Aortic smooth muscle cell (primary cell): Measurements from ENCODE around the gene IL17A. TPM values are rescaled to one million over a fixed set of nuclear protein-coding genes. Genes with fewer than 3 reads are reported as not detected.

ENCODE experiments used
- total RNA-seq: library from RNA; depleted of rRNA; stranded (reverse); fragments of >200 nt; gene quantifications from 2 replicates; pipeline ENCODE4 v1.2.3, GENCODE V29; 2014

Gene IL17A
- not detected in 2 replicates for total RNA-seq

DNA sequence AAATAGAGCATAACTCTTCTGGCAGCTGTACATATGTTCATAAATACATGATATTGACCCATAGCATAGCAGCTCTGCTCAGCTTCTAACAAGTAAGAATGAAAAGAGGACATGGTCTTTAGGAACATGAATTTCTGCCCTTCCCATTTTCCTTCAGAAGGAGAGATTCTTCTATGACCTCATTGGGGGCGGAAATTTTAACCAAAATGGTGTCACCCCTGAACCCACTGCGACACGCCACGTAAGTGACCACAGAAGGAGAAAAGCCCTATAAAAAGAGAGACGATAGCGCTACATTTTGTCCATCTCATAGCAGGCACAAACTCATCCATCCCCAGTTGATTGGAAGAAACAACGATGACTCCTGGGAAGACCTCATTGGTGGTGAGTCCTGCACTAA, at the start of gene IL17A:
Gene IL17A (plus strand): TSS at position 301 of the 400 bp plus-strand sequence. CDS start 57 bp downstream, at position 358.

Other genes with a start within 250 kb of the IL17A start
- gene PKHD1, start 98.8 kb upstream of the IL17A start, total RNA-seq = not detected in 2 replicates
- not detected in 2 replicates for gene IL17F, start 58.1 kb downstream of the IL17A start, total RNA-seq
- gene MCM3, start 98.4 kb downstream of the IL17A start, total RNA-seq = 45.0 and 84.6 TPM in 2 replicates
- gene PAQR8, start 175.8 kb downstream of the IL17A start, total RNA-seq = 4.4 and 4.5 TPM in 2 replicates
- 40.2 and 40.8 TPM in 2 replicates for gene EFHC1, start 234.0 kb downstream of the IL17A start, total RNA-seq